Left ventricle myocardium inferior (tissue), 1 donor: ENCODE data around the gene YPEL4. TPM values are rescaled to one million over a fixed set of nuclear protein-coding genes. Genes with fewer than 3 reads are reported as not detected.
A peak's percentile ranks its signal among the peaks of the same experiment; 100 is the strongest.
"Not testable (repeated sequence)": the region's sequence is repeated elsewhere in the genome, so short reads cannot be mapped to it uniquely, and the experiment has no call there.

Experiments used
- DNase-seq: peaks from one replicate; pipeline ENCODE4 v3.0.0-alpha.2; 2020
- H3K27ac ChIP-seq: fragments of 200-600 bp; replicated peaks from 2 replicates; pipeline ENCODE4 v1.8.0; 2021
- H3K27me3 ChIP-seq: fragments of 200-600 bp; 2 replicates; pipeline ENCODE4 v1.8.0; 2021; ENCODE audit warnings: low read depth
- H3K36me3 ChIP-seq: fragments of 200-600 bp; 2 replicates; pipeline ENCODE4 v1.8.0; 2021
- H3K4me1 ChIP-seq: fragments of 200-600 bp; 2 replicates; pipeline ENCODE4 v1.8.0; 2021
- H3K4me3 ChIP-seq: fragments of 200-600 bp; 2 replicates; pipeline ENCODE4 v1.8.0; 2021; ENCODE audit warnings: mild to moderate bottlenecking, moderate library complexity
- H3K9me3 ChIP-seq: fragments of 200-600 bp; replicated peaks from 2 replicates; pipeline ENCODE4 v1.8.0; 2021
- CTCF ChIP-seq: fragments of 200-600 bp; IDR thresholded peaks from 2 replicates; pipeline ENCODE4 v1.8.0; 2021; ENCODE audit warnings: antibody characterized with exemption, mild to moderate bottlenecking, borderline replicate concordance
- intact Hi-C: fragments of 100-400 bp; cut with micrococcal nuclease; formaldehyde crosslinking; loops from one replicate; pipeline ENCODE4 v1.11.0; 2022
- long read RNA-seq: library from polyadenylated mRNA; unstranded; transcript quantifications from one replicate; pipeline ENCODE4 v2.0.0, GENCODE V29; 2021
- total RNA-seq: library from RNA; stranded (reverse); fragmentation: NEBNext Ultra II Directional; extraction: Animal tissue kit (Norgen Biotek cat#: 25700); gene quantifications from one replicate; pipeline ENCODE4 v1.2.1, GENCODE V29; 2021
- donor health status: DM: no; HTN: yes; CAD: no; lungs with severe emphysema.

Gene YPEL4
- total RNA-seq: 0.55 TPM
- long read RNA-seq: 0 reads

- peaks cover 72% of the 10 kb centered on the region for H3K27me3 ChIP-seq
- peaks cover 47% of the 10 kb centered on the region for H3K4me1 ChIP-seq
- H3K4me3 ChIP-seq: peak within 1 kb of the TSS; percentile 62
- no peaks in the 10 kb centered on the region for H3K9me3 ChIP-seq
- intact Hi-C loops: no loop called here
- H3K36me3 ChIP-seq: no peaks in the 10 kb centered on the region
- H3K27ac ChIP-seq: peak within 1 kb of the TSS; percentile 48
- TF ChIP-seq CTCF: no peak
- peak; percentile 40 for DNase-seq
These were observed at the start of gene YPEL4 for GRCh38 chr11:57649826-57650738. TSS of gene YPEL4 (minus strand) at chr11:57649912. CDS start at chr11:57647107, 2,805 bp downstream.

- DNase-seq: no peak
- intact Hi-C loops: no loop called here
- Histone ChIP-seq H3K27ac (no peak overlapping the region), H3K4me1 (no peaks in the 10 kb centered on the region), H3K36me3 (peaks cover 96% of the 10 kb centered on the region), H3K27me3 (no peaks in the 10 kb centered on the region), H3K9me3 (no peaks in the 10 kb centered on the region), H3K4me3 (no peak overlapping the region)
- TF ChIP-seq CTCF: no peak
These were observed 49.2 kb upstream of the YPEL4 start for GRCh38 chr11:57698843-57699365.

GRCh38 chr11:57690474-57690873 lies 40.8 kb upstream of the YPEL4 start:
- H3K27ac ChIP-seq, H3K9me3 ChIP-seq, DNase-seq, H3K27me3 ChIP-seq, H3K4me1 ChIP-seq, H3K4me3 ChIP-seq, intact Hi-C loops: not testable (repeated sequence)
- peaks cover 98% of the 10 kb centered on the region for H3K36me3 ChIP-seq

- Histone ChIP-seq H3K36me3 (peaks cover 57% of the 10 kb centered on the region), H3K27ac (no peak overlapping the region), H3K9me3 (no peaks in the 10 kb centered on the region), H3K4me1 (peaks cover 38% of the 10 kb centered on the region), H3K4me3 (no peak overlapping the region), H3K27me3 (no peaks in the 10 kb centered on the region)
- no peak for TF ChIP-seq CTCF
- no peak for DNase-seq
- intact Hi-C loops: no loop called here
These were observed 31.5 kb upstream of the YPEL4 start for GRCh38 chr11:57681168-57681567.

- no peaks in the 10 kb centered on the region for H3K27me3 ChIP-seq
- H3K9me3 ChIP-seq: no peaks in the 10 kb centered on the region
- no peak overlapping the region for H3K27ac ChIP-seq
- H3K4me1 ChIP-seq: peaks cover 39% of the 10 kb centered on the region
- no peak for TF ChIP-seq CTCF
- no peak overlapping the region for H3K4me3 ChIP-seq
- peaks cover 55% of the 10 kb centered on the region for H3K36me3 ChIP-seq
- no peak for DNase-seq
- intact Hi-C loops: no loop called here
These were observed 30.8 kb upstream of the YPEL4 start for GRCh38 chr11:57680552-57680874.

GRCh38 chr11:57679396-57679795 lies 29.7 kb upstream of the YPEL4 start:
- Histone ChIP-seq H3K27me3 (no peaks in the 10 kb centered on the region), H3K36me3 (peaks cover 52% of the 10 kb centered on the region), H3K4me1 (peaks cover 45% of the 10 kb centered on the region), H3K9me3 (no peaks in the 10 kb centered on the region), H3K4me3 (no peak overlapping the region), H3K27ac (no peak overlapping the region)
- intact Hi-C loops: no loop called here
- no peak for TF ChIP-seq CTCF
- DNase-seq: no peak
